KOPT-K1 (cell line): ENCODE data around the gene RREB1.

Experiments used
- H3K27ac ChIP-seq: fragments of 200-600 bp; sonication (generic); 2 replicates; pipeline ENCODE4 v1.5.1; 2016; ENCODE audit warnings: antibody characterized with exemption, mild to moderate bottlenecking, low read depth, low read length; ENCODE audit not compliant: poor library complexity, severe bottlenecking
- H3K36me3 ChIP-seq: fragments of 200-600 bp; sonication (generic); 2 replicates; pipeline ENCODE4 v1.5.1; 2017; ENCODE audit warnings: antibody characterized with exemption, mild to moderate bottlenecking, low read length, moderate library complexity; ENCODE audit not compliant: insufficient read depth
- H3K9me3 ChIP-seq: fragments of 200-600 bp; sonication (generic); 2 replicates; pipeline ENCODE4 v1.5.1; 2017; ENCODE audit warnings: antibody characterized with exemption, low read length, mild to moderate bottlenecking; ENCODE audit not compliant: insufficient read depth, poor library complexity, severe bottlenecking

Gene RREB1

DNA sequence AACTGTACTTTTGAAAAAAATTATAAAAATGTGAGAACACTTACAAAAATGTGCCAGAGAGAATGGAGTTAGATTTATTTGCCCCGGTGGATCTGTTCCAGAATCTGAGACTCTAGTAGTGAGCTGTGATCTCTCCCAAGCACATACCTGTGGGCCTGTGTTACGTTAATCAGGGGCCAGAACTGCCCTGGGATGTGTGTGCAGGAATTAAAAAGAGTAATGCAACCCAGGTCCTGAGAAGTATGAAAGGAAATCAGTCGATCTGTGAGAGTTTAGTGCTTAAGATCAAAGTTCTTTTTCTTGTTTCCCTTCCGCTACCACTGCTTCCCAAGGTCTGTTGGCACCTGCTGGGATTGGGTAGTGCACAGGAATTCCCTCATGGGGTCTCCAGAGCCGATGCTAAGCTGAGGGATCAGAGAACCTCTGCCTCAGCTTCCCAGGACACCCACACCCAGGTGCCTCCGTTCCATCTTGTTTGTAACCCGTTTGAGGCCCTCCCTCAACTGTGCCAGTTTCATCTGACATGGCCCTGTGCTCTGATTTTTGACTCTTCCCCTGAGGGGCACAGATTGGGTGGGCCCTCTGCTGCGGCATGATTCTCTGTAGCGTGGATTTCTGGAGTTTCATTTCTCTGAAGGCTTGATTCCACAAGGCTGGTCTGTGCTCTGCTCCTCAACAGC is 87.7 kb downstream of the RREB1 start:
- H3K36me3 ChIP-seq = peaks cover 37% of the 10 kb centered on the region
- peak overlapping the region; percentile 44 for H3K27ac ChIP-seq
- no peaks in the 10 kb centered on the region for H3K9me3 ChIP-seq

DNA sequence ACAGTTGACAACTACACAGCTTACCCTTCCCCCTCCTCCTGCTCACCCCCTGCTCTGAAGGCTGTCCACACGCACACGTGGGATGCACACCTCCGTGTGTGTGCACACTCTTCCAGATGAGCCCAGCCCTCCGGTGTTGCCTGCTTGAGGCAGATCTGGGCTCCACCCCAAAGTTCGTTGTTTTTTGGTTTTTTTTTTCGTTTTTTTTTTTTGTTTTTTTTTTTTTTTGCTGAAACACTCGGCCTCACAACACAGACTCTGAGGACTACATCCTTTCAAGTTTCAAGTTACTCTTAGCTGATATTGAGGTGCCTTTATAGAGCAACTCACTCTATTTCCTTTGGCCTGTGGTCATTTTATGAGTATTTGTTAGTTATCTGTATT is 88.2 kb downstream of the RREB1 start:
- H3K27ac ChIP-seq = peak overlapping the region; percentile 44
- no peaks in the 10 kb centered on the region for H3K9me3 ChIP-seq
- H3K36me3 ChIP-seq = peaks cover 35% of the 10 kb centered on the region

DNA sequence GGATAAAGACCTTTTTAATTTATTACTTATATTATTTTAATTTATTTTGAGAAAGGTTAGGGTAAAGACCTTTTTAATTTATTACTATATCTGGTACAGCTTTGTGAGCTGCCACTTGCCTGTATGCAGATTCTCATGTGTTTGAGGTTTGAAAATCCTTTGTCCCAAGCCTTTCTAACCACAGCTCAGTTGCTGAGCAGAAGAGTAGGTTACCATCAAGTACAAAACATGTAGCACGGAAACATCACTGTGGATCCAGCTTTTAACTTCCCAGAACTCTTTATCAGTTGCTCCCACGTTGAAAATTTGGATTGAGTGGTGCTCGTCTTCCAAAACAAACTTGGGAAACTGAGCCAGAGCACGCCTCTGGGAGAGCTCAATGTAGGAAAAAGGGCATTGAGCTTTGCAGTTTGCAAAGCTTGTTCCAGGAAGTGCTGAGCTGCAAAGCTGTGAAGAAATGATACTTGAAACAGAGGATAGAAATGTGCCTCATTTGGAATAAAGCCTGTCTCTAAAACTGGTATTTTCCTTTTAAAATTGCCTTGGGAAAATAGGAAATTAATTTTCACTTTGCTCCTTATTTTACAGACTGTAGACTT is 89.0 kb downstream of the RREB1 start:
- Histone ChIP-seq H3K9me3 (no peaks in the 10 kb centered on the region), H3K36me3 (peaks cover 32% of the 10 kb centered on the region), H3K27ac (peak overlapping the region; percentile 39)

DNA sequence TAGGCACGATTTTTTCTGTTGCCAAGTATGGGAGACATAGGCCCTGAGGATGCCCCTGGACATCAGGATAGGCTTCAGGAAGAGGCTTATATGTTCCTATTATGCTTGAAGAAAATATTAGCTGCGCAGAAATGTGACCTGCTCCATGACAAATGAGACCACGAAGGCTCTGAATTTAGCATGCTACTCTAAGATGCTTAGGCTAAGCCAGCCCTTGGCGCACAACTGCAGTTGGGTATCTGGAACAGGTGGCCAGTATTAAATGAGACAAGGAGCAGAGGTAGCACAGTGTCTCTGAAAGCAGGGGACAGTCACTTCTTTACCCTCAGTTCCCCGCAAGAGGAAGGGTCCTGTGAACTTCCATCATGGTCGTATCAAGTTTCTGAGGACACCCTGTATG is 90.0 kb downstream of the RREB1 start:
- Histone ChIP-seq H3K36me3 (peaks cover 32% of the 10 kb centered on the region), H3K9me3 (no peaks in the 10 kb centered on the region)

DNA sequence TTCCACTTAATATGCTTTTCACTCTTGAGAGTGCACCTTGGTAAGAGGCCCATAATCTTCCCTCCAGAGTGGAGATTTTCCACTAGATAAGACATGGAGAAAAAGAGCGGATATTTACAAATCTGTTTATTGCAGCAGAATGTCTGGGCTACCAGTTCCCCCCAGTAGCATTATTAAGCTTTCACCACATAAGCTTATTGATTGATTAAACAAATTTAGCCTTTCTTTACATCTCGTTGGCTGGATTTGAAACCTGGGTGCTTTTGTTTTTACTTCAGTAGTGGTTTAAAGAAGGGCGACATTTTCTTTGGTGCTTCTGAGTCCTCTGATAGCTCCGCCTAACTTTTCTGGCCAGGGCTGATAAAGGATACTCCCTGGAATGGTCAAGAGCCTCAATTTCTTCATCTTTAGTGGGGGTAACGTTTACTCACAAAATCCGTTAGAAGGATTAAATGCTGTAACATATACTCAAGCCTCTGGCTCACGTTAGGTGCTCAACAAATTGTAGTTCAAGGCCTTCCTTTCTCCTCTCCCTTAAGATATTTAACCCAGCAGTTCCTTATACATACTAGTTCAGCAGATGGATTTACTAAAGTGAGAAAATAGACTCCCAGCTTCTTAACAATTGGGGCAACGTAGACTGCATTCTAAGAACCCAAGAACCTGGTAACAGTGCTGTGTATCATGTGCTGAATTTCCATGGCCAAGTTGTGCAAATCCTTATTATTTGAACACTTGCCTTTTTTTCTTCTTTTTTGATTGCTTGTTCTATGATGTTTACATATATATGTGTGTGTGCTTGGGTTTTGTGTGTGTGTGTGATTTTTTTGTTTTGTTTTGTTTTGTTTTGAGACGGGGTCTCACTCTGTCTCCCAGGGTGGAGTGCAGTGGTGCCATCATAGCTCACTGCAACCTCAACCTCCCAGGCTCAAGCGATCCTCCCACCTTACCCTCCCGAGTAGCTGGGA is 91.4 kb downstream of the RREB1 start:
- H3K9me3 ChIP-seq = no peaks in the 10 kb centered on the region
- no peak overlapping the region for H3K27ac ChIP-seq
- peaks cover 34% of the 10 kb centered on the region for H3K36me3 ChIP-seq

More for the DNA sequence above, 90.0 kb downstream of the RREB1 start:
- H3K27ac ChIP-seq = no peak overlapping the region

DNA sequence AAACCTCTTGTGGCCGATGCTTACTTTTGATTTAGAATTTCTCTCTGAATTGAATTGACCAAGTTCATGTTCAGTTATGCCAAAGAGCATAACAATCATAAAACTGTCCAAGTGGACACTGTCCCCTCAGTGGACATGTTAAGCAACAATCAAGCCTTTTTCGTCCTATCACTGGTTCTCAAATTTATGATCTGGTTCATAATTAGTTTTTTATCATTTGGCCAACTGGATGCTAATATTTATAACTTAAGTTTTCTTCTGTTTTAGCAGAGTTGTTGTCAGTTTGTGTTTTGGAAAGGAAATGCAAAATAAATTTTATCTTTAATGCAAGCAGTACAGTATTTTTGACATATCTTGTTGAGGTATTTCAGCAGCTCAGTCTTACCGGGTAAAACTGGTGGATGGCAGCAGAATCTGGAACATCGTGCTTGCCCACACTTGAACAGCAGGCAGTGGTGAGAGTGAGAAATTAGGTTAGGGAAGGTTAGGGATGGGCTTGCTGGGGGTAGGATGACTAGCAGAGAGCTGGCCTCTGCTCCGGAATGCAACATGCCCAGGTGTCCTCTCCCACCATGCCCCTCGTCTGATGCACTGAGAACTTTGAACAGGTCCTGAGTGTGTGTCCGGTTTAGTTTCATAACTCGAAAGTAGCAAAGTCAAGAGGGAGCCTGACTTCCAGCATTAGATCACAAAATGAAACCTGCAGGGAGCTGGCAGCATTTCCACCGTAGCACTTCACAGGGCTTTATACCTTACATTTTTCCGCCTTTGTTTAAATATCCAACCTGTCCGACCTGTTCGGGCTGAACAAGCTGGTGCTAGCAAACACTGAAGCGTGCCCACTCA is 93.1 kb downstream of the RREB1 start:
- Histone ChIP-seq H3K9me3 (no peaks in the 10 kb centered on the region), H3K27ac (no peak overlapping the region), H3K36me3 (peaks cover 52% of the 10 kb centered on the region)

DNA sequence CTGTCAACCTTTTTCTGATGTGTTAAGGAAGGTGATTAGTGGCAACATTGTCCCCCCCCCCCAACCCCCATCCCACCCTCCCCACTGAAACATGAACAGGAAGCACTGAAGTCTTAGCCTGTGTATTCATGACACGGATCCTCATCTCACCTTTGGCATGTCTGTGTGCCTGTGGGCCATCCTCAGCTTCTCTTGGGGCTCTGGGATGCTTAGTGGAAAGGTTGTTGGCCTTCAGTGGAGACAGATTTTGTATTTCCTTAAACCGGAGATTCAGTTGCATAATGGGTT is 93.6 kb downstream of the RREB1 start:
- Histone ChIP-seq H3K36me3 (peaks cover 55% of the 10 kb centered on the region), H3K9me3 (no peaks in the 10 kb centered on the region), H3K27ac (no peak overlapping the region)

DNA sequence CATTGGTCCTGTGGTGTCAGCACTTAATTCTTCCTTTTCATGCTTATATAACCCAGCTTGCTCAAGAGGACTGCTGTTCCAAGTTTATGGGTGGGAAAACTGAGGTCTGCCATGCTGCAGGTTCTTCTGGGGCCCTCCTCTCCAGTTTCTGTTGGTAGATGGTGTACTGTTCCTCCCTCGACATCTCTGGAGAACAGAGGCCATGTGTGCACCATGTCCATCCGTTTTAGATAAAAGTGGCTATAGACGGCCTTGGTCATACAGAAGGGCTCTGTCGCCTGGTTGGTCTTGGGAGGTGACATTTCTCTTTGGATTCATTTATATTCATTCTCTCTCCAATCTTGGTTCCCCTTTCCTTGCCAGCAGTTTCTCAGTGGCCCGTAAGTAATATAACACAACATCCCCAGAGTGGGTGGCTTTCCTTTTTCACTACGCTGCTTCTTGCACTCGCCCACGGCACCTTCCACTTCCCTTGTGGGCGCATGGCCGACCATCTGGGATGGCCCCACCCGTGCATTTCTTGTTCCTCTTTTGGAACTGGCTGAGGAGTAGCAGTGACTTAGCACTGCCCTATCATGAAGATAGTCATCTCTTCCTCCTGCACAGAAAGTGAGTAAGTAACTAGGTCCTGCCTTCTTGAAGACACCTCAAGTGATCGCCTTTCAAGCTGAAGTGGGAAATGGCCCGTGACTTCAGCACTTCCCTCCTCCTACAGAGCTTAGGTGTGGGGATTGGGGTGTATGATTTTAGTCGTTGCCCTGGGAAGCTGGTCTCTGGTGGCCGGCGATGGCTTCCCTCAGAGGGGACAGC is 94.2 kb downstream of the RREB1 start:
- no peak overlapping the region for H3K27ac ChIP-seq

DNA sequence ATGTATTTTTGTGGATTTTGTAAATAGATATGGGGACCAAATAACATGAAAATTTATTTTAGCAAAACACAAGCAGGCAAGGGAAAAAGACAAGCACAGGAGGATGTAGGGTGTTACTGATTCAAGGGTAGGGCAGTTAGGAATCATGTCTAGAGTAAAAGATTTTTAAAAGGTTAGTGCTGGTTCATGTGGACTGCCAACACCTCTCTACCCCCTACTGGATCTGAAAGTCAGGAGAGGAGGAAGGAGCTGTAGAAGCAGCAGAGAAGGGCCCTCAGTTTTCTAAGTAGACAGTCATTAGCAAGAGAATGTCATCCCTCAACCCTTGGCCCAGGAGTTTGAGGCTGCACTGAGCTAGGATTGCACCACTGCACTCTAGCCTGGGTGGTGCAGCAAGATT is 95.2 kb downstream of the RREB1 start:
- Histone ChIP-seq H3K36me3 (peaks cover 61% of the 10 kb centered on the region), H3K27ac (no peak overlapping the region), H3K9me3 (no peaks in the 10 kb centered on the region)

More for the DNA sequence above, 94.2 kb downstream of the RREB1 start:
- H3K36me3 ChIP-seq = peaks cover 60% of the 10 kb centered on the region
- no peaks in the 10 kb centered on the region for H3K9me3 ChIP-seq

DNA sequence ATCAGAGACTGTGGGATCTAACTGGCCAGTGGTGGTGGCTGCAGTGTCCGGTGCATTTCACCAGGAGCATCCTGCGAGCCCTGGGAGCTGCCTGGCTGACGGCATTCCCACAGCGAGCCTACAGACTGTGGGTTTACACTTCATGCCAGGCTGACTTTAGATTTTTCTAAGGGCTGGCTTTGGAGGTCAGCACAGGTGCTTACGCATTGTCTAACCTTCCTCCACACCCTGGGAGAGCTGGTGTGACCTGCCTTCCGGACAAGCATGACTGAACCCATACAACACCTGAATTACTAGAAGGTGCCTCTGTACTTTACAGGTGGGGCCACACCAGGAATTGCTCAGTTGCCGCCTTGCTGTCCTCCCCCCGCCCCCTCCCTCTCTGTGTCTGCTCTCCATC is 96.2 kb downstream of the RREB1 start:
- no peaks in the 10 kb centered on the region for H3K9me3 ChIP-seq
- no peak overlapping the region for H3K27ac ChIP-seq
- H3K36me3 ChIP-seq = peaks cover 62% of the 10 kb centered on the region

DNA sequence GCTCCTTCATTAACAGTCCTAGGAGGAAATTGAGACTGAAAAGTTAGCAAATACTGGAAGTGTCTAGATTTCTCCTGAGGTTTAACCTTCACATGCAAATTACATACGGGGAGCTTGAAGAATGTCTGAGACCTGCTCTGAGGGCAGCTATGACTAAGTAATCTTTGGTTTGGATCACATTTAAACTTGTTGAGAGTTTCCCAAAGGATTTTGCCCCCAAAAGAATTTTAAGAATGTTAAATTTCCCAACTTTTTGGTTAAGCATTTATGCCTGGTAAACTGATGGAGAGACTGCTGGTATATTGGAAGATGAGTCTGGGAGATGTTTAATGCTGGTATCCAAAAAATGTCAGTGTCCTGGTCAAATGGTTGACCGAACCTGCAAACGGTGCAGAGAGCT is 97.0 kb downstream of the RREB1 start:
- peaks cover 62% of the 10 kb centered on the region for H3K36me3 ChIP-seq
- no peak overlapping the region for H3K27ac ChIP-seq
- H3K9me3 ChIP-seq = no peaks in the 10 kb centered on the region

DNA sequence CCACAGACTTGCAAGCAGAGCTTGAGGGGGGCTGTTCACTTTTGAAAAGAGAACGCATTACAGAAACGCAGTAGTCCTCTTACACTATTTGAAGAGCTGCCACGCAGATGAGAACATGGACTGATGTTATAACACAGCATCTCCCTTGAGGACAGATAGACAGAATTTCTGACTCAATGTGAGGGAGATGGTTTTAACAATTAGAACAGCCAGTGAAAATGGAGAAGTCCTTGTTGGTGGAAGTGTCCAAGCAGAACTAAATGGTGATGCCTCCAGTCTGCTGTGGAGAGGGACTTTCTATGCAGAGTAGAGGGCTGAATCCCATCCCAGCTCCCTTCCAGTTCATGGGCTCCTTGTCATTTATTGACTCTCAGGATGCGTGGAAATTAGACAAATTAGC is 100.0 kb downstream of the RREB1 start:
- Histone ChIP-seq H3K27ac (no peak overlapping the region), H3K36me3 (peaks cover 71% of the 10 kb centered on the region), H3K9me3 (no peaks in the 10 kb centered on the region)

DNA sequence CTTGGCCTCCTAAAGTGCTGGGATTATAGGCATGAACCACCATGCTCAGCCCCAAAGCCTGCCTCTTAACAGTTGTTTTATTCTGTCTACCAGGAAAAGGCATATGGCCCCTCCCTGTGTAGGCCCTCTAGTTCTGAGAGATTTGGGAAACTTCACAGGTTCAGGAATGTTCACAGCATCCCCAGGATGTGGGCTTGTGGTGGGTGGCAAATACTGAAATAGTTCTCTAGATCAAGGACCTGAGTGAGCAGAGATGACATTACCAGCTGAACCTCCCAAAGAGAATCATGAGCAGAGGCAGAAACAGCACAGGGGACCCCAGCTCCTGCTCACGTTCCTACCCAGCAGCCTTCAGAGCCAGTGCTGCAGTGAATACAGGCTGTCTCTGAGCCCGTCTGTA is 105.7 kb downstream of the RREB1 start:
- peaks cover 77% of the 10 kb centered on the region for H3K36me3 ChIP-seq
- H3K27ac ChIP-seq = no peak overlapping the region
- no peaks in the 10 kb centered on the region for H3K9me3 ChIP-seq

DNA sequence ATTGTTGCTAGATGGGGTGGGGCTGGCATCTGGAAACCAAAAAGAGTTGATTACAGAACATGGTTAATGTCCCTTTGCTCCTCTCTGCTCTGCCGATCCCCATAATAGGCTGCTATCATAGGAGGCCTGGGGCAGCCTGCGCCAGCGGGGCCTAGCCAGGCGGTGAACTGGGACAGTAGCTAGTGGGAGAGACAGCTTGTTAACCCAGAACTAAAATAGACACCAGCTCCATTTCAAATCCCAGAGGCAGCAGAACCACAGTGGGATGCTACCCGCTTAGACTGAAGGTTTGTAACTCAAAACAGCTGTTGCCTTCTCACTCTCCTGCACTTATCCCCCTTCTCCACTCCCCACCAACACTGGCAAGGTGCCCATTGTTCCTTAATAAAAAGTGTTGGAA is 106.7 kb downstream of the RREB1 start:
- H3K36me3 ChIP-seq = peaks cover 84% of the 10 kb centered on the region
- H3K27ac ChIP-seq = no peak overlapping the region
- H3K9me3 ChIP-seq = no peaks in the 10 kb centered on the region
